Colonic mucosa (tissue), 4 donors: ENCODE data around the gene MIDN. TPM values are rescaled to one million over a fixed set of nuclear protein-coding genes. Genes with fewer than 3 reads are reported as not detected.

Experiments used
- DNase-seq: peaks from one replicate; pipeline ENCODE4 v3.0.0-alpha.2; 2020
- H3K27ac ChIP-seq: fragments of 200-600 bp; one replicate; pipeline ENCODE4 v1.8.0; 2021
- H3K27me3 ChIP-seq: fragments of 200-600 bp; one replicate; pipeline ENCODE4 v1.8.0; 2021
- H3K36me3 ChIP-seq: fragments of 200-600 bp; one replicate; pipeline ENCODE4 v1.8.0; 2021
- H3K4me1 ChIP-seq: fragments of 200-600 bp; one replicate; pipeline ENCODE4 v1.8.0; 2021; ENCODE audit warnings: mild to moderate bottlenecking
- H3K4me3 ChIP-seq: fragments of 200-600 bp; one replicate; pipeline ENCODE4 v1.8.0; 2021
- H3K9ac ChIP-seq, 2 donors: one replicate each; pipeline ENCODE4 v1.7.0; 2013; ENCODE audit warnings: control low read depth in 2 of 2, low read depth in 2 of 2, low read length in 2 of 2
- H3K9me3 ChIP-seq: fragments of 200-600 bp; one replicate; pipeline ENCODE4 v1.8.0; 2021
- CTCF ChIP-seq: fragments of 200-600 bp; IDR thresholded peaks from one replicate; pipeline ENCODE4 v1.8.0; 2022; ENCODE audit warnings: antibody characterized with exemption, mild to moderate bottlenecking
- intact Hi-C: fragments of 100-400 bp; cut with DNase I; formaldehyde crosslinking; loops from one replicate; pipeline ENCODE4 v1.14.1; 2022
- total RNA-seq, 2 donors: library from RNA; stranded (reverse); fragmentation: NEBNext Ultra II Directional in 1 of 2; extraction: Animal tissue kit (Norgen Biotek cat#: 25700) in 1 of 2; gene quantifications; one replicate each; pipeline ENCODE4 v1.2.1, GENCODE V29; 2021
- donor health status: healthy.
- donor health status: DM: no; HTN: no; CAD: no.
- donor health status: DM: no; HTN: no; CAD: no.

The MIDN gene
- total RNA-seq, 2 donors from 2014 or later: 172 to 177 TPM

DNA sequence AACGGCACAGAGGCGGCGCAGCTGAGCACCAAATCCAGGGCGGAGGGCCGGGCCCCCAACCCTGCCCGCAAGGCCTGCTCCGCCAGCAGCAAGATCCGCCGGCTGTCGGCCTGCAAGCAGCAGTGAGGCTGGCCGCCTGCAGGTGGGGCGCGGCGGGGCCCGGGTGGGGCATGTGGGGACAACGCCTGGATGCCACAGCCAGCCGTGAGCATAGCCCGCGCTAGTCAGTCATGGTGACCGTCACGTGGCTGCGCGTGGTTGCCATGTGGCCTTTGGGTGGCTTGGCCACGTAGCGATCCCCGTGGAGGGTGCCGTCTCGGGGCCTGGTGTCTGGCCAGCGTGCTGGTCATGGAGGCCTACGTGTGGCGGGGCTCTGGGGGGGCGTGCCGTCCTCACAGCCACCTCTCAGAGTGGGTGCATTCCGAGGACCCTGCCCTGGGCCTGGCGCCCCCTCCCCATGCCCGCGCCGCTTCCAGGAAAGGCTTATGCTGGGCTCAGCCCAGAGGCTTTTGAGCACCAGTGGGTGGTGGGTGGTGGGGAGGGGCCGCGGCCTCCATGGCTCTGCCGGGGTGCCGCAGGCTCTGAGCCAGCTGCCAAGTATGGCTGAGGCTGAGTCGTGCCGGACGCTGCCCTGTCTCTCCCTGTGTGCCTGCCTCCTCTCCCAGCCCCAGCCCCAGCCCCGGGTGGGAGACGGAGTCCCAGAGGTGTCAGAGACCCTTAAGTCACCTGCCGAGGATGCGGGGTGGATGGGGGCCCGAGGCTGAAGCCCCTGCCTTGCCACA, 21.7 kb upstream of the MIDN start:
- H3K27ac ChIP-seq: no peak overlapping the region
- H3K36me3 ChIP-seq: peaks cover 28% of the 10 kb centered on the region
- H3K9me3 ChIP-seq: no peaks in the 10 kb centered on the region
- intact Hi-C loops: no loop called here
- no peak overlapping the region for H3K4me3 ChIP-seq
- TF ChIP-seq CTCF: no peak
- no peak for DNase-seq
- H3K9ac ChIP-seq: no peak overlapping the region
- no peaks in the 10 kb centered on the region for H3K4me1 ChIP-seq
- H3K27me3 ChIP-seq: no peaks in the 10 kb centered on the region

- TF ChIP-seq CTCF: no peak
- intact Hi-C loops: no loop called here
- Histone ChIP-seq H3K4me3 (no peak overlapping the region), H3K36me3 (peaks cover 22% of the 10 kb centered on the region), H3K27me3 (no peaks in the 10 kb centered on the region), H3K4me1 (no peaks in the 10 kb centered on the region), H3K9ac (no peak overlapping the region), H3K27ac (no peak overlapping the region), H3K9me3 (no peaks in the 10 kb centered on the region)
- peak; percentile 69 for DNase-seq
These were observed 20.9 kb upstream of the MIDN start for GRCh38 chr19:1227304-1228054.

DNA sequence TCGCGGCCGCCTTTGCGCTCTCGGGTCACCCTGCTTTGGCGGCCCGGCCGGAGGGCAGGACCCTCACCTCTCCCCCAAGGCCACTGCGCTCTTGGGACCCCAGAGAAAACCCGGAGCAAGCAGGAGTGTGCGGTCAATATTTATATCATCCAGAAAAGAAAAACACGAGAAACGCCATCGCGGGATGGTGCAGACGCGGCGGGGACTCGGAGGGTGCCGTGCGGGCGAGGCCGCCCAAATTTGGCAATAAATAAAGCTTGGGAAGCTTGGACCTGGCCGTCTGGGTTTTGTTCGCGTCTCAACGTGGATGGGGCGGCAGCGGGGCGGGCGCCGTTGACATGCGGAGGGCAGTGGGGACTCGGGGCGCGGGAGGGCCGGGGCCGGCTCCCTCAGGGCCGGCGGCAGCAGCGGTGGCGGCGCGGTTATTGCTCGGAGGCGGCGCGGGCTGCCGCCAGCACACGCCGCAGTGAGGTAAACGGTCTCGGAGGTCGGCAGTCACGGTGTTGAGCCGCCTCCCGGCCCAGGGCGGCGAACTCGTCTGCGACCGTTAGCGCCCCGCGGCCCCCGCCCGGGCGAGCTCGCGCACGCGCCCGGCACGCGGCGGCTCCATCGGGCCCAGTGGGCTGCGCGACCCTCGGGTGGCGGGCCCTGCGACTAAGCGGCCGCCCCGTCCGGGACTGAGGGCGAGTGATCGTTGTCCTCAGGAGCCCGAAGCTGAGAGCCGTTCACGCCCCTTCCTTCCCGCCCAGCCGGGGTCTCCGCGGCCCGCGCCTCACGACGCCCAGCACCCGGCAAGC, 20.0 kb upstream of the MIDN start:
- DNase-seq: no peak
- H3K4me3 ChIP-seq: no peak overlapping the region
- H3K27ac ChIP-seq: no peak overlapping the region
- intact Hi-C loops: no loop called here
- no peak for TF ChIP-seq CTCF
- H3K27me3 ChIP-seq: no peaks in the 10 kb centered on the region
- peaks cover 13% of the 10 kb centered on the region for H3K36me3 ChIP-seq
- H3K9ac ChIP-seq: no peak overlapping the region
- no peaks in the 10 kb centered on the region for H3K9me3 ChIP-seq
- H3K4me1 ChIP-seq: peaks cover 8% of the 10 kb centered on the region

GRCh38 chr19:1229056-1229923, 19.1 kb upstream of the MIDN start:
- Histone ChIP-seq H3K27me3 (peaks cover 8% of the 10 kb centered on the region), H3K9ac (no peak overlapping the region), H3K9me3 (no peaks in the 10 kb centered on the region), H3K4me3 (no peak overlapping the region), H3K27ac (no peak overlapping the region), H3K4me1 (peaks cover 16% of the 10 kb centered on the region), H3K36me3 (peaks cover 4% of the 10 kb centered on the region)
- DNase-seq: no peak
- intact Hi-C loops: no loop called here
- no peak for TF ChIP-seq CTCF
